ENCODE data around the gene SIX5.
A peak's percentile ranks its signal among the peaks of the same experiment; 100 is the strongest.

SIX5 gene

DNA sequence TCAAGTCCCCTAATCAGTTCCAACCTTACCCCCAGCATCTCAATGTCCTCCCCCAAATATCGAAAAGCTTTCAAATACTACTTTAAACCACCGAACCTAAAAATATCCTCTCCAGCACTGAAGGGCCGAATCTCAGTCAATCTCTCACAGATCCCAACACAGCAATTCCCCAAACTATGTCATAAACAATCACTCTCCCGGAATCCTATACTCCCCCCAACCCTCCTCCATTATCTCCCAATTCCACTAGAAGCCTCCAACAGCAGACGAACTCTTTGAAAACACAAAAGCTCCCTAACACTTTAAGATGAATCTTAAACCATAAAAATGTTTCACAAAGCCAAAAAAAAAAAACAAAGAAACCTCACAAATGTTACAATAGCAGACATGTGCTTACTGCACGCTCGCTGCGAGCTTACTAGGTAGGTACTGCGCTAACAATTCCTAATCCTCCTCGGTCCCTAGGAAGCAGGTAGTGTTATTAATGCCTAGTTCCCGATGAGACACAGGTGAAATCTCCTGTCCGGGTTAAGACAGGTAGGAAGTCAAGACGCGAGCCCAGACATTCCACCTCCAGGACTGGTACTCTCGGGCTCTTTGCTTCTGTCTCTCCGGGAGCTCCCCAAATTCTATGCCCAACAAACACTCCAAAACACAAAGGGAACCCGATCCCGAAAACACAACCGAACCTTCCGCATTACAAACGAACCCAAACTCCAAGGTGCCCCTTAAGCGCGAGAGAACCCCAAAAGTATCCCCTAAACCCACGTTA is 52.5 kb downstream of the SIX5 start:
- Histone ChIP-seq H3K9me3 (no peaks in the 10 kb centered on the region), H3K4me3 (ENCODE audit: low read depth, low read length) (peak overlapping the region; percentile 87), H3K27me3 (no peaks in the 10 kb centered on the region), H3K4me1 (no peaks in the 10 kb centered on the region; the same call in 1 of the 2 replicates), H3K36me3 (peaks cover 15% of the 10 kb centered on the region)
- TF ChIP-seq, protein P1, sequence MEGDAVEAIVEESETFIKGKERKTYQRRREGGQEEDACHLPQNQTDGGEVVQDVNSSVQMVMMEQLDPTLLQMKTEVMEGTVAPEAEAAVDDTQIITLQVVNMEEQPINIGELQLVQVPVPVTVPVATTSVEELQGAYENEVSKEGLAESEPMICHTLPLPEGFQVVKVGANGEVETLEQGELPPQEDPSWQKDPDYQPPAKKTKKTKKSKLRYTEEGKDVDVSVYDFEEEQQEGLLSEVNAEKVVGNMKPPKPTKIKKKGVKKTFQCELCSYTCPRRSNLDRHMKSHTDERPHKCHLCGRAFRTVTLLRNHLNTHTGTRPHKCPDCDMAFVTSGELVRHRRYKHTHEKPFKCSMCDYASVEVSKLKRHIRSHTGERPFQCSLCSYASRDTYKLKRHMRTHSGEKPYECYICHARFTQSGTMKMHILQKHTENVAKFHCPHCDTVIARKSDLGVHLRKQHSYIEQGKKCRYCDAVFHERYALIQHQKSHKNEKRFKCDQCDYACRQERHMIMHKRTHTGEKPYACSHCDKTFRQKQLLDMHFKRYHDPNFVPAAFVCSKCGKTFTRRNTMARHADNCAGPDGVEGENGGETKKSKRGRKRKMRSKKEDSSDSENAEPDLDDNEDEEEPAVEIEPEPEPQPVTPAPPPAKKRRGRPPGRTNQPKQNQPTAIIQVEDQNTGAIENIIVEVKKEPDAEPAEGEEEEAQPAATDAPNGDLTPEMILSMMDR (IDR thresholded peaks at IDR 0.05; ENCODE audit: low read depth, low read length): no peak
- DNase-seq: no peak

DNA sequence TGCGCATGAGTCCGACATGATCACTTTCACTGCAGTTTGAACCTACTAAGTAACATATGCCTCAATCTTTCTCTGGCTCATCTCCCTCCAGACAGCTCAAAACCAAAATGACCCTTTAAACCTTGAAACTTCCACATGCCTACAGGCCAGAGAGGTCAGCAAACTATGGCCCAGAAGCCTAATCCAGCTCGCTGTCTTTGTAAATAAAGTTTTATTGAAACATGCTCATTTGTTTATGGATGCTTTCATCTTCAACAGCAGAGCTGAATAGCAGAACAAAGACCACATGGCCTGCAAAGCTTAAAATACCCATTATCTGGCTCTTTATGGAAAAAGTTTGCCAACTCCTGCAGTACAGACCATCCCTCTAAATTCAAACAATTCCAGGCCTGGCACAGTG is 53.9 kb downstream of the SIX5 start:
- H3K4me1 ChIP-seq: no peaks in the 10 kb centered on the region; the same call in 1 of the 2 replicates
- TF ChIP-seq, protein P1 (IDR thresholded peaks at IDR 0.05; ENCODE audit: low read depth, low read length): no peak
- peaks cover 15% of the 10 kb centered on the region for H3K36me3 ChIP-seq
- no peak for DNase-seq
- no peaks in the 10 kb centered on the region for H3K27me3 ChIP-seq
- H3K4me3 ChIP-seq (ENCODE audit: low read depth, low read length): no peak overlapping the region
- no peaks in the 10 kb centered on the region for H3K9me3 ChIP-seq

All from BE2C (cell line).